ENCODE results near the gene DMC1. TPM values are rescaled to one million over a fixed set of nuclear protein-coding genes. Genes with fewer than 3 reads are reported as not detected.

Gene DMC1
- total RNA-seq, 2 donors from 2014 or later: 0.78 TPM; not detected in 1

- intact Hi-C loops (cut with DNase I): no loop called here
- no peaks in the 10 kb centered on the region for H3K27me3 ChIP-seq
- no peak for DNase-seq
- 62 to 80% methylated on average over 2 to 4 of the region's 4 CpGs for WGBS, 2 donors
- no peaks in the 10 kb centered on the region for H3K9me3 ChIP-seq
- no peaks in the 10 kb centered on the region for H3K4me1 ChIP-seq
- H3K27ac ChIP-seq: no peak overlapping the region
- no peak for ATAC-seq
- TF ChIP-seq CTCF (IDR thresholded peaks at IDR 0.05) (no peak), POLR2A (IDR thresholded peaks at IDR 0.05) (no peak)
- H3K4me3 ChIP-seq: no peak overlapping the region
- H3K36me3 ChIP-seq (replicated peaks in 1 of 2; ENCODE audit: insufficient read depth in 1 of 2, low read depth in 2 of 2): no peaks in the 10 kb centered on the region
These were observed 43.6 kb upstream of the DMC1 start for GRCh38 chr22:38613588-38613987.

GRCh38 chr22:38612217-38613006 lies 42.4 kb upstream of the DMC1 start:
- ATAC-seq (no peak), DNase-seq (no peak)
- Histone ChIP-seq H3K27ac (no peak overlapping the region), H3K27me3 (no peaks in the 10 kb centered on the region), H3K9me3 (no peaks in the 10 kb centered on the region), H3K4me3 (no peak overlapping the region), H3K36me3 (replicated peaks in 1 of 2; ENCODE audit: insufficient read depth in 1 of 2, low read depth in 2 of 2) (no peaks in the 10 kb centered on the region), H3K4me1 (no peaks in the 10 kb centered on the region)
- 84% methylated on average over 5 of the region's 5 CpGs for WGBS, 2 donors
- TF ChIP-seq POLR2A (IDR thresholded peaks at IDR 0.05) (no peak), CTCF (IDR thresholded peaks at IDR 0.05) (no peak)
- intact Hi-C loops (cut with DNase I): no loop called here

- no peaks in the 10 kb centered on the region for H3K36me3 ChIP-seq (replicated peaks in 1 of 2; ENCODE audit: insufficient read depth in 1 of 2, low read depth in 2 of 2)
- DNase-seq (no peak), ATAC-seq (no peak)
- TF ChIP-seq POLR2A (IDR thresholded peaks at IDR 0.05) (no peak), CTCF (IDR thresholded peaks at IDR 0.05) (no peak)
- H3K4me3 ChIP-seq: no peak overlapping the region
- intact Hi-C loops (cut with DNase I): no loop called here
- H3K9me3 ChIP-seq: no peaks in the 10 kb centered on the region
- 91 to 96% methylated on average over 5 of the region's 5 CpGs for WGBS, 2 donors
- H3K27ac ChIP-seq: no peak overlapping the region
- H3K27me3 ChIP-seq: no peaks in the 10 kb centered on the region
- H3K4me1 ChIP-seq: no peaks in the 10 kb centered on the region
These were observed 41.6 kb upstream of the DMC1 start for GRCh38 chr22:38611559-38611958.

GRCh38 chr22:38610234-38610633 lies 40.3 kb upstream of the DMC1 start:
- ATAC-seq: no peak
- 79 to 85% methylated on average over 4 to 5 of the region's 5 CpGs for WGBS, 2 donors
- intact Hi-C loops (cut with DNase I): no loop called here

More at GRCh38 chr22:38610234-38610633, 40.3 kb upstream of the DMC1 start:
- DNase-seq: no peak
- no peaks in the 10 kb centered on the region for H3K27me3 ChIP-seq
- no peaks in the 10 kb centered on the region for H3K4me1 ChIP-seq
- no peak overlapping the region for H3K4me3 ChIP-seq
- no peaks in the 10 kb centered on the region for H3K9me3 ChIP-seq
- TF ChIP-seq POLR2A (IDR thresholded peaks at IDR 0.05): no peak
- no peak for TF ChIP-seq CTCF (IDR thresholded peaks at IDR 0.05)
- no peaks in the 10 kb centered on the region for H3K36me3 ChIP-seq (replicated peaks in 1 of 2; ENCODE audit: insufficient read depth in 1 of 2, low read depth in 2 of 2)
- no peak overlapping the region for H3K27ac ChIP-seq
